K562 (cell line): ENCODE data around the gene COL25A1. TPM values are rescaled to one million over a fixed set of nuclear protein-coding genes. Genes with fewer than 3 reads are reported as not detected.

Experiments used
- ATAC-seq: fragments of 200-7000 bp; cut with Tn5 transposase; 3 replicates; pipeline ENCODE4 v1.9.1; 2020; ENCODE audit warnings: moderate library complexity
- BruUV-seq: library from RNA; stranded (reverse); fragments of 400-500 nt; replicated peaks from 2 replicates; lab custom pipeline; 2021; lab: Mats Ljungman, UMichigan
- CTCF ChIA-PET: fragments of 300-600 bp; formaldehyde crosslinking; extraction: SDS; loops from one replicate; lab custom pipeline; 2021; ENCODE audit warnings: low intra/inter-chr PET ratio; lab: Yijun Ruan, JAX
- POLR2A ChIA-PET: fragments of 300-600, 350-650 bp; sonication (Branson Sonifier 250); formaldehyde crosslinking; extraction: SDS; loops from one replicate; lab custom pipeline; 2021; ENCODE audit warnings: antibody characterized with exemption, inconsistent platforms; lab: Yijun Ruan, JAX
- DNase-seq, 4 experiments: peaks; one replicate each; pipeline versions ENCODE4 v3.0.0 to v3.0.0-alpha.2; 2011 to 2018; ENCODE audit warnings: low spot score in 3 of 4, mixed read lengths in 3 of 4; ENCODE audit errors: extremely low read depth in 1 of 4
- FAIRE-seq: peaks from 2 replicates; lab custom pipeline; 2011; peaks lifted over from hg19 to GRCh38; lab: Jason Lieb, UNC
- H2AFZ ChIP-seq: 2 replicates; pipeline ENCODE4 v1.6.0; 2011; ENCODE audit warnings: low read depth, low read length, control low read depth, inconsistent platforms
- H3K27ac ChIP-seq: fragments of 200-600 bp; 3 replicates; pipeline ENCODE4 v1.8.0; 2011; ENCODE audit warnings: low read depth, mild to moderate bottlenecking, control low read depth, inconsistent platforms, low read length, moderate library complexity, mixed read lengths; ENCODE audit errors: extremely low read depth
- H3K27me3 ChIP-seq, 2 experiments: fragments of 300-600 bp in 1 of 2; 2 replicates in 1 of 2; 3 replicates in 1 of 2; pipeline versions ENCODE4 v1.6.0 to v1.8.0; 2011; ENCODE audit warnings: inconsistent platforms in 2 of 2, low read length in 2 of 2, mild to moderate bottlenecking in 1 of 2, mixed read lengths in 1 of 2, moderate library complexity in 1 of 2; ENCODE audit not compliant: control insufficient read depth in 2 of 2, insufficient read depth in 2 of 2
- H3K36me3 ChIP-seq: fragments of 300-600 bp; 3 replicates; pipeline ENCODE4 v1.8.0; 2011; ENCODE audit warnings: mild to moderate bottlenecking, low read length, inconsistent platforms; ENCODE audit not compliant: control insufficient read depth, insufficient read depth
- H3K4me1 ChIP-seq, 2 experiments: fragments of 200-600 bp in 1 of 2; replicated peaks in 1 of 2; 2 replicates in 1 of 2; 3 replicates in 1 of 2; pipeline versions ENCODE4 v1.5.1 to v1.8.0; 2011; ENCODE audit warnings: inconsistent platforms in 2 of 2, low read length in 2 of 2, mild to moderate bottlenecking in 1 of 2, mixed read lengths in 1 of 2, moderate library complexity in 1 of 2; ENCODE audit not compliant: control insufficient read depth in 2 of 2, insufficient read depth in 2 of 2
- H3K4me2 ChIP-seq: 2 replicates; pipeline ENCODE4 v1.6.1; 2011; ENCODE audit warnings: low read length, control low read depth, inconsistent platforms, mixed read lengths; ENCODE audit not compliant: insufficient read depth
- H3K4me3 ChIP-seq: fragments of 200-600 bp; sonication (generic), shearing (Covaris generic); 2 replicates; pipeline ENCODE4 v1.5.1; 2016; ENCODE audit warnings: control low read depth, inconsistent platforms
- H3K79me2 ChIP-seq: fragments of 200-600 bp; 3 replicates; pipeline ENCODE4 v1.8.0; 2011; ENCODE audit warnings: low read length, inconsistent platforms; ENCODE audit not compliant: control insufficient read depth, insufficient read depth
- H3K9ac ChIP-seq, 2 experiments: 2 replicates each; pipeline versions ENCODE4 v1.6.0 to v1.6.1; 2011; ENCODE audit warnings: low read depth in 2 of 2, low read length in 2 of 2, control low read depth in 1 of 2, inconsistent platforms in 1 of 2, mild to moderate bottlenecking in 1 of 2, mixed read lengths in 1 of 2; ENCODE audit not compliant: insufficient read depth in 1 of 2
- H3K9me1 ChIP-seq: one replicate; pipeline ENCODE4 v1.6.0; 2011; ENCODE audit warnings: inconsistent platforms, mild to moderate bottlenecking, low read length, moderate library complexity; ENCODE audit not compliant: control insufficient read depth, insufficient read depth
- H3K9me3 ChIP-seq: replicated peaks from 2 replicates; pipeline ENCODE4 v1.5.1; 2011; ENCODE audit warnings: low read depth, low read length, inconsistent platforms; ENCODE audit not compliant: control insufficient read depth, insufficient read depth
- H4K20me1 ChIP-seq: replicated peaks from 2 replicates; pipeline ENCODE4 v1.6.1; 2011; ENCODE audit warnings: low read length, inconsistent platforms, mixed read lengths; ENCODE audit not compliant: control insufficient read depth, insufficient read depth
- KLF6 ChIP-seq: fragments of 250-450 bp; sonication (Bioruptor Pico); IDR thresholded peaks from 2 replicates; pipeline ENCODE4 v1.4.0; 2020; ENCODE audit warnings: mild to moderate bottlenecking, moderate library complexity, borderline replicate concordance
- PHTF2 ChIP-seq: fragments of 250-450 bp; sonication (Bioruptor Pico); IDR thresholded peaks from 2 replicates; pipeline ENCODE4 v1.5.0; 2021; ENCODE audit warnings: mild to moderate bottlenecking
- RBM14 ChIP-seq: fragments of 200-400 bp; formaldehyde crosslinking; IDR thresholded peaks from 2 replicates; pipeline ENCODE4 v1.6.1; 2018; ENCODE audit warnings: low read depth, mild to moderate bottlenecking, low read length, moderate library complexity, borderline replicate concordance; ENCODE audit not compliant: insufficient read depth
- STAT5A ChIP-seq: IDR thresholded peaks from 2 replicates; pipeline ENCODE4 v1.6.1; 2012; ENCODE audit warnings: low read length, inconsistent platforms, borderline replicate concordance
- ZNF197 ChIP-seq: fragments of 200-800 bp; sonication (Bioruptor generic); IDR thresholded peaks from 2 replicates; pipeline ENCODE4 v1.6.1; 2016; ENCODE audit warnings: low read depth, missing genetic modification characterization, missing compliant biosample characterization
- WGBS: fragments of 100-300 bp; shearing (Covaris generic); methylation state at CpG from one replicate; pipeline ENCODE4 v1.1.6; 2016; ENCODE audit warnings: low coverage, mixed read lengths; ENCODE audit not compliant: insufficient coverage; ENCODE audit errors: missing lambda C conversion rate; 5-methylcytosine and 5-hydroxymethylcytosine counted together
- in situ Hi-C: fragments of 300-500 bp; cut with MboI; formaldehyde crosslinking; loops from 4 replicates; pipeline ENCODE4 v1.15.0; 2018; ENCODE audit warnings: inconsistent platforms, mixed read lengths
- intact Hi-C: fragments of 100-400 bp; cut with micrococcal nuclease; formaldehyde crosslinking; loops from 2 replicates; pipeline ENCODE4 v1.14.2; 2022
- polyA plus RNA-seq, 8 experiments: library from polyadenylated mRNA; depleted of rRNA in 4 of 8; stranded (reverse) in 5 of 8; unstranded in 3 of 8; fragments of >200 nt; fragmentation: Nextera tagmentation in 2 of 8; fragmentation: Illumina TruSeq in 1 of 8; extraction: Ambion mirVana in 2 of 8; extraction: Trizol in 1 of 8; gene quantifications; 2 replicates each; pipeline versions ENCODE4 v1.2.1 to v1.2.3, GENCODE V29; 2011 to 2014; ENCODE audit warnings: inconsistent platforms in 1 of 8, missing spikeins in 1 of 8
- total RNA-seq, 7 experiments: library from RNA; depleted of rRNA in 6 of 7; stranded (reverse); fragments of >200 nt in 6 of 7; fragmentation: Illumina TruSeq in 2 of 7; extraction: Trizol in 2 of 7; gene quantifications; 2 replicates each; pipeline versions ENCODE4 v1.2.1 to v1.2.3, GENCODE V29; 2011 to 2021; ENCODE audit warnings: low replicate concordance in 1 of 7
- TF ChIP-seq, protein P1 (sequence below): fragments of 250-450 bp; sonication (Bioruptor Pico); IDR thresholded peaks from 2 replicates; pipeline ENCODE4 v1.9.0; 2021; ENCODE audit warnings: mild to moderate bottlenecking, inconsistent platforms
- TF ChIP-seq, protein P2 (sequence below): sonication (generic); formaldehyde crosslinking; IDR thresholded peaks from 2 replicates; pipeline ENCODE4 v1.8.0; 2022; ENCODE audit warnings: missing genetic modification reagents, mild to moderate bottlenecking, borderline replicate concordance
- TF ChIP-seq, protein P3 (sequence below): IDR thresholded peaks from 2 replicates; pipeline ENCODE4 v1.6.1; 2011; ENCODE audit warnings: borderline replicate concordance, low read depth, mild to moderate bottlenecking, moderate library complexity, low read length; ENCODE audit not compliant: insufficient read depth, poor library complexity, severe bottlenecking

The COL25A1 gene
- total and polyA plus RNA-seq, 9 of the 15 experiments (the other 6 are each of a cell fraction or from before 2014, with no cell fraction given) = 0.03 to 0.62 (median 0.27) TPM

DNA sequence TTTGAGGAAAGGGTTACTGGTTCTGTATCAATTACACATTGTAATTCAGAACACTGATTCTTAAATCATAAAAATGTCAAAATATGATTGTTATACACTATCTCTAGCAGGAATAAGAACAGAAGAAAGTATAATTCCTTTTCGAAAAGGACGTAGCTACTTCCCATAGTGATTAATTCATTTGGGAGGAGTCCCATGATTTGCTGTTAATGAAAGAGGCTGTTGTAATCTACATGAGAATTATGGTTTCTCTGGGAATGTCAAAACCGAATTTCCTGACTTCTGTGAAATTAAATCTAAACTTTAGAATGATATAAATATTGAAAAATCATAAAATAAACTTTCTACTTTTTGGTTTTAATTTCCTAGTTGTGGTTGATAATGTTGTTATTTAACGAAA lies 348.5 kb downstream of the COL25A1 start:
- DNase-seq (no peak), FAIRE-seq (no peak), ATAC-seq (no peak)
- Histone ChIP-seq H3K27me3 (no peaks in the 10 kb centered on the region), H3K79me2 (no peaks in the 10 kb centered on the region), H4K20me1 (no peaks in the 10 kb centered on the region), H3K9me3 (no peaks in the 10 kb centered on the region), H3K4me2 (no peak overlapping the region), H3K4me1 (peaks cover 0 to 22% of the 10 kb centered on the region in 2 experiments; a peak in 4 of 5 replicates), H3K27ac (no peak overlapping the region), H3K4me3 (no peak overlapping the region), H3K9ac (no peak overlapping the region), H3K9me1 (no peaks in the 10 kb centered on the region), H2AFZ (no peak overlapping the region; the same call in 1 of the 2 replicates), H3K36me3 (no peaks in the 10 kb centered on the region)
- intact Hi-C loops = no loop called here
- BruUV-seq = no TSS peak
- WGBS = 54% methylated on average over 4 of the region's 4 CpGs
- ChIA-PET CTCF (no interaction called here), POLR2A (no interaction called here)
- in situ Hi-C loops = no loop called here
- TF ChIP-seq KLF6 (CRISPR knock-in tag) (no peak), PHTF2 (no peak), ZNF197 (no peak), RBM14 (no peak), STAT5A (no peak)
- TF ChIP-seq, protein P1, sequence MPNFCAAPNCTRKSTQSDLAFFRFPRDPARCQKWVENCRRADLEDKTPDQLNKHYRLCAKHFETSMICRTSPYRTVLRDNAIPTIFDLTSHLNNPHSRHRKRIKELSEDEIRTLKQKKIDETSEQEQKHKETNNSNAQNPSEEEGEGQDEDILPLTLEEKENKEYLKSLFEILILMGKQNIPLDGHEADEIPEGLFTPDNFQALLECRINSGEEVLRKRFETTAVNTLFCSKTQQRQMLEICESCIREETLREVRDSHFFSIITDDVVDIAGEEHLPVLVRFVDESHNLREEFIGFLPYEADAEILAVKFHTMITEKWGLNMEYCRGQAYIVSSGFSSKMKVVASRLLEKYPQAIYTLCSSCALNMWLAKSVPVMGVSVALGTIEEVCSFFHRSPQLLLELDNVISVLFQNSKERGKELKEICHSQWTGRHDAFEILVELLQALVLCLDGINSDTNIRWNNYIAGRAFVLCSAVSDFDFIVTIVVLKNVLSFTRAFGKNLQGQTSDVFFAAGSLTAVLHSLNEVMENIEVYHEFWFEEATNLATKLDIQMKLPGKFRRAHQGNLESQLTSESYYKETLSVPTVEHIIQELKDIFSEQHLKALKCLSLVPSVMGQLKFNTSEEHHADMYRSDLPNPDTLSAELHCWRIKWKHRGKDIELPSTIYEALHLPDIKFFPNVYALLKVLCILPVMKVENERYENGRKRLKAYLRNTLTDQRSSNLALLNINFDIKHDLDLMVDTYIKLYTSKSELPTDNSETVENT (CRISPR knock-in tag) = no peak
- TF ChIP-seq, protein P2, sequence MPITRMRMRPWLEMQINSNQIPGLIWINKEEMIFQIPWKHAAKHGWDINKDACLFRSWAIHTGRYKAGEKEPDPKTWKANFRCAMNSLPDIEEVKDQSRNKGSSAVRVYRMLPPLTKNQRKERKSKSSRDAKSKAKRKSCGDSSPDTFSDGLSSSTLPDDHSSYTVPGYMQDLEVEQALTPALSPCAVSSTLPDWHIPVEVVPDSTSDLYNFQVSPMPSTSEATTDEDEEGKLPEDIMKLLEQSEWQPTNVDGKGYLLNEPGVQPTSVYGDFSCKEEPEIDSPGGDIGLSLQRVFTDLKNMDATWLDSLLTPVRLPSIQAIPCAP = no peak
- TF ChIP-seq, protein P3, sequence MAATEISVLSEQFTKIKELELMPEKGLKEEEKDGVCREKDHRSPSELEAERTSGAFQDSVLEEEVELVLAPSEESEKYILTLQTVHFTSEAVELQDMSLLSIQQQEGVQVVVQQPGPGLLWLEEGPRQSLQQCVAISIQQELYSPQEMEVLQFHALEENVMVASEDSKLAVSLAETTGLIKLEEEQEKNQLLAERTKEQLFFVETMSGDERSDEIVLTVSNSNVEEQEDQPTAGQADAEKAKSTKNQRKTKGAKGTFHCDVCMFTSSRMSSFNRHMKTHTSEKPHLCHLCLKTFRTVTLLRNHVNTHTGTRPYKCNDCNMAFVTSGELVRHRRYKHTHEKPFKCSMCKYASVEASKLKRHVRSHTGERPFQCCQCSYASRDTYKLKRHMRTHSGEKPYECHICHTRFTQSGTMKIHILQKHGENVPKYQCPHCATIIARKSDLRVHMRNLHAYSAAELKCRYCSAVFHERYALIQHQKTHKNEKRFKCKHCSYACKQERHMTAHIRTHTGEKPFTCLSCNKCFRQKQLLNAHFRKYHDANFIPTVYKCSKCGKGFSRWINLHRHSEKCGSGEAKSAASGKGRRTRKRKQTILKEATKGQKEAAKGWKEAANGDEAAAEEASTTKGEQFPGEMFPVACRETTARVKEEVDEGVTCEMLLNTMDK = no peak
